Measurements from ENCODE around the gene PSMG4.

GRCh38 chr6:3269281-3269975, 10.7 kb downstream of the PSMG4 start:
- TF ChIP-seq ATF3 (IDR thresholded peaks at IDR 0.05) (no peak), CTCF (IDR thresholded peaks at IDR 0.05 in 2 of 3, conservative IDR thresholded peaks at IDR 0.05 in 1 of 3; ENCODE audit: borderline replicate concordance in 1 of 3, insufficient read depth in 1 of 3, low read depth in 2 of 3, low read length in 2 of 3) (no peak), SP1 (IDR thresholded peaks at IDR 0.05; ENCODE audit: low read depth) (no peak), POLR2A (IDR thresholded peaks at IDR 0.05; ENCODE audit: borderline replicate concordance, extremely low read depth, insufficient read depth, insufficient read length) (no peak), EZH2phosphoT487 (IDR thresholded peaks at IDR 0.05; ENCODE audit: borderline replicate concordance) (no peak), EZH2 (IDR thresholded peaks at IDR 0.05) (no peak), ZFX (IDR thresholded peaks at IDR 0.05) (no peak), CEBPB (IDR thresholded peaks at IDR 0.05; ENCODE audit: low read depth) (no peak), SIN3A (IDR thresholded peaks at IDR 0.05; ENCODE audit: low read depth) (no peak), CBX3 (IDR thresholded peaks at IDR 0.05; ENCODE audit: low read depth) (no peak), MAX (IDR thresholded peaks at IDR 0.05) (no peak), POLR2AphosphoS5 (IDR thresholded peaks at IDR 0.05; ENCODE audit: low read depth, low read length) (no peak), JUND (IDR thresholded peaks at IDR 0.05) (no peak)
